Astrocyte (in vitro differentiated cells and primary cell): ENCODE results near the gene NAV3. TPM values are rescaled to one million over a fixed set of nuclear protein-coding genes. Genes with fewer than 3 reads are reported as not detected.

Source experiments
- DNase-seq: peaks from one replicate; pipeline ENCODE4 v3.0.0-alpha.2; 2010; ENCODE audit warnings: low read depth
- FAIRE-seq: peaks from 2 replicates; lab custom pipeline; 2011; peaks lifted over from hg19 to GRCh38; lab: Jason Lieb, UNC
- H2AFZ ChIP-seq: 2 replicates; pipeline ENCODE4 v1.6.0; 2012; ENCODE audit warnings: low read depth, low read length, inconsistent platforms
- H3K27ac ChIP-seq: 2 replicates; pipeline ENCODE4 v1.5.1; 2011; ENCODE audit warnings: low read depth, low read length, inconsistent platforms
- H3K27me3 ChIP-seq: 2 replicates; pipeline ENCODE4 v1.6.0; 2011; ENCODE audit warnings: low read length, inconsistent platforms; ENCODE audit not compliant: insufficient read depth
- H3K36me3 ChIP-seq: 2 replicates; pipeline ENCODE4 v1.5.1; 2011; ENCODE audit warnings: low read length, inconsistent platforms; ENCODE audit not compliant: insufficient read depth
- H3K4me1 ChIP-seq: 2 replicates; pipeline ENCODE4 v1.5.1; 2011; ENCODE audit warnings: low read length, inconsistent platforms; ENCODE audit not compliant: insufficient read depth
- H3K4me2 ChIP-seq: 2 replicates; pipeline ENCODE4 v1.6.0; 2012; ENCODE audit warnings: low read length, inconsistent platforms
- H3K4me3 ChIP-seq: 2 replicates; pipeline ENCODE4 v1.5.1; 2011; ENCODE audit warnings: low read depth, mild to moderate bottlenecking, low read length, inconsistent platforms; ENCODE audit not compliant: insufficient read depth
- H3K79me2 ChIP-seq: 2 replicates; pipeline ENCODE4 v1.6.0; 2012; ENCODE audit warnings: mild to moderate bottlenecking, low read length, inconsistent platforms; ENCODE audit not compliant: insufficient read depth
- H3K9ac ChIP-seq: 2 replicates; pipeline ENCODE4 v1.6.0; 2012; ENCODE audit warnings: mild to moderate bottlenecking, low read length, inconsistent platforms
- H3K9me3 ChIP-seq: 2 replicates; pipeline ENCODE4 v1.5.1; 2012; ENCODE audit warnings: low read depth, mild to moderate bottlenecking, low read length, inconsistent platforms; ENCODE audit not compliant: insufficient read depth
- H4K20me1 ChIP-seq: 2 replicates; pipeline ENCODE4 v1.6.0; 2012; ENCODE audit warnings: low read length, inconsistent platforms; ENCODE audit not compliant: insufficient read depth
- H3K27ac Mint-ChIP-seq: one replicate; pipeline ENCODE4 v1.8.0; 2021; ENCODE audit warnings: mild to moderate bottlenecking, mixed read lengths; ENCODE audit not compliant: unreplicated experiment
- H3K27me3 Mint-ChIP-seq: one replicate; pipeline ENCODE4 v1.8.0; 2021; ENCODE audit warnings: low read depth, mixed read lengths; ENCODE audit not compliant: unreplicated experiment
- H3K36me3 Mint-ChIP-seq: one replicate; pipeline ENCODE4 v1.8.0; 2021; ENCODE audit warnings: low read depth, mixed read lengths; ENCODE audit not compliant: unreplicated experiment
- H3K4me1 Mint-ChIP-seq: one replicate; pipeline ENCODE4 v1.8.0; 2021; ENCODE audit warnings: low read depth, mixed read lengths; ENCODE audit not compliant: unreplicated experiment
- H3K4me3 Mint-ChIP-seq: one replicate; pipeline ENCODE4 v1.8.0; 2021; ENCODE audit warnings: mild to moderate bottlenecking, moderate library complexity, mixed read lengths; ENCODE audit not compliant: unreplicated experiment
- H3K9me3 Mint-ChIP-seq: one replicate; pipeline ENCODE4 v1.8.0; 2021; ENCODE audit warnings: mild to moderate bottlenecking, mixed read lengths; ENCODE audit not compliant: unreplicated experiment
- EZH2 ChIP-seq: IDR thresholded peaks from 2 replicates; pipeline ENCODE4 v1.6.1; 2012; ENCODE audit warnings: mild to moderate bottlenecking, low read length, inconsistent platforms; ENCODE audit not compliant: insufficient read depth
- total RNA-seq: library from RNA; stranded (reverse); gene quantifications from 2 replicates; pipeline ENCODE4 v1.2.1, GENCODE V29; 2021
- TF ChIP-seq, protein P1 (sequence below): IDR thresholded peaks from 2 replicates; pipeline ENCODE4 v1.5.1; 2011; ENCODE audit warnings: low read depth, mild to moderate bottlenecking, inconsistent platforms, low read length, moderate library complexity; ENCODE audit not compliant: insufficient read depth

NAV3 gene
- total RNA-seq, 1 donor from 2014 or later, result 24.1 TPM

- no peak overlapping the region for H3K27ac Mint-ChIP-seq
- Histone ChIP-seq H2AFZ (no peak overlapping the region), H3K4me3 (no peak overlapping the region), H3K9ac (no peak overlapping the region), H3K27ac (no peak overlapping the region), H3K4me1 (no peaks in the 10 kb centered on the region), H3K27me3 (no peaks in the 10 kb centered on the region), H4K20me1 (peaks cover 6% of the 10 kb centered on the region), H3K79me2 (no peaks in the 10 kb centered on the region), H3K4me2 (no peak overlapping the region), H3K36me3 (peaks cover 11% of the 10 kb centered on the region), H3K9me3 (no peaks in the 10 kb centered on the region)
- no peak overlapping the region for H3K4me3 Mint-ChIP-seq
- H3K27me3 Mint-ChIP-seq, result no peaks in the 10 kb centered on the region
- no peak for TF ChIP-seq EZH2
- TF ChIP-seq, protein P1, sequence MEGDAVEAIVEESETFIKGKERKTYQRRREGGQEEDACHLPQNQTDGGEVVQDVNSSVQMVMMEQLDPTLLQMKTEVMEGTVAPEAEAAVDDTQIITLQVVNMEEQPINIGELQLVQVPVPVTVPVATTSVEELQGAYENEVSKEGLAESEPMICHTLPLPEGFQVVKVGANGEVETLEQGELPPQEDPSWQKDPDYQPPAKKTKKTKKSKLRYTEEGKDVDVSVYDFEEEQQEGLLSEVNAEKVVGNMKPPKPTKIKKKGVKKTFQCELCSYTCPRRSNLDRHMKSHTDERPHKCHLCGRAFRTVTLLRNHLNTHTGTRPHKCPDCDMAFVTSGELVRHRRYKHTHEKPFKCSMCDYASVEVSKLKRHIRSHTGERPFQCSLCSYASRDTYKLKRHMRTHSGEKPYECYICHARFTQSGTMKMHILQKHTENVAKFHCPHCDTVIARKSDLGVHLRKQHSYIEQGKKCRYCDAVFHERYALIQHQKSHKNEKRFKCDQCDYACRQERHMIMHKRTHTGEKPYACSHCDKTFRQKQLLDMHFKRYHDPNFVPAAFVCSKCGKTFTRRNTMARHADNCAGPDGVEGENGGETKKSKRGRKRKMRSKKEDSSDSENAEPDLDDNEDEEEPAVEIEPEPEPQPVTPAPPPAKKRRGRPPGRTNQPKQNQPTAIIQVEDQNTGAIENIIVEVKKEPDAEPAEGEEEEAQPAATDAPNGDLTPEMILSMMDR, result no peak
- FAIRE-seq (no peak), DNase-seq (no peak)
- peaks cover 2% of the 10 kb centered on the region for H3K9me3 Mint-ChIP-seq
- peaks cover 3% of the 10 kb centered on the region for H3K4me1 Mint-ChIP-seq
- peaks cover 8% of the 10 kb centered on the region for H3K36me3 Mint-ChIP-seq
These were observed 207.8 kb downstream of the NAV3 start for GRCh38 chr12:78038541-78038940.

DNA sequence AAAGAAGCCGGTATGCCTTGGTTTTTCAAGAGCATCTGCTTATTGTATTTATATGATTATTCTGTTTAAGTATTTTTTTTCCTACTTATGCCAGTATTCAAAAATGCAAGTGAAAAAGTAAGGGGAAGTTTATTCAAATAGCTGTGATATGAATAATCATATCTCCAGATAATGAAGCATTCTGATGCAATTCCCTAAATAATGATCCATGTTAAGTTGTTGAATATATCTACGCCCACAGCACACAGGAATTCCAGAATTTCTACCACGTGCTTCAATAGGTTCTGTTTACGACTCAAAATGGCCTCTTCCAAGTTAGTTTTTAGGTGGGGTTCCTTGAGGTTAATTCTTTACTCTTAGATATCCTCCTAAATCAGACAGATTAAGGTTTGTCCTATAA, 208.3 kb downstream of the NAV3 start:
- Histone ChIP-seq H3K36me3 (peaks cover 11% of the 10 kb centered on the region), H3K9ac (no peak overlapping the region), H3K9me3 (no peaks in the 10 kb centered on the region), H4K20me1 (peaks cover 6% of the 10 kb centered on the region), H3K4me1 (no peaks in the 10 kb centered on the region), H3K79me2 (no peaks in the 10 kb centered on the region), H3K4me2 (no peak overlapping the region), H3K27me3 (no peaks in the 10 kb centered on the region), H3K27ac (no peak overlapping the region), H3K4me3 (no peak overlapping the region), H2AFZ (no peak overlapping the region)
- Mint-ChIP-seq H3K4me1 (peaks cover 3% of the 10 kb centered on the region), H3K36me3 (peaks cover 6% of the 10 kb centered on the region), H3K27ac (no peak overlapping the region), H3K4me3 (no peak overlapping the region), H3K27me3 (no peaks in the 10 kb centered on the region), H3K9me3 (peaks cover 5% of the 10 kb centered on the region)
- FAIRE-seq, result no peak
- peak; percentile 48 for DNase-seq
- TF ChIP-seq EZH2, result no peak
- TF ChIP-seq, protein P1, result no peak

- Histone ChIP-seq H2AFZ (no peak overlapping the region), H4K20me1 (peaks cover 10% of the 10 kb centered on the region), H3K4me3 (no peak overlapping the region), H3K27me3 (no peaks in the 10 kb centered on the region), H3K79me2 (peaks cover 8% of the 10 kb centered on the region), H3K9me3 (no peaks in the 10 kb centered on the region), H3K4me2 (no peak overlapping the region), H3K9ac (no peak overlapping the region), H3K27ac (no peak overlapping the region), H3K4me1 (no peaks in the 10 kb centered on the region), H3K36me3 (peaks cover 11% of the 10 kb centered on the region)
- peak; percentile 23 for DNase-seq
- TF ChIP-seq, protein P1, result no peak
- TF ChIP-seq EZH2, result no peak
- FAIRE-seq, result no peak
- Mint-ChIP-seq H3K9me3 (peaks cover 7% of the 10 kb centered on the region), H3K27ac (no peak overlapping the region), H3K27me3 (no peaks in the 10 kb centered on the region), H3K4me3 (no peak overlapping the region), H3K4me1 (peaks cover 3% of the 10 kb centered on the region), H3K36me3 (peaks cover 6% of the 10 kb centered on the region)
These were observed 209.4 kb downstream of the NAV3 start for GRCh38 chr12:78040111-78040510.
